Right ventricle myocardium inferior (tissue), 1 donor: Measurements from ENCODE around the gene SH3GL1. TPM values are rescaled to one million over a fixed set of nuclear protein-coding genes. Genes with fewer than 3 reads are reported as not detected.
"Not testable (repeated sequence)": the region's sequence is repeated elsewhere in the genome, so short reads cannot be mapped to it uniquely, and the experiment has no call there.

Experiments
- ATAC-seq: fragments of 200-7000 bp; cut with Tn5 transposase; one replicate; pipeline ENCODE4 v1.9.1; 2020; ENCODE audit warnings: mild to moderate bottlenecking, moderate library complexity
- DNase-seq: peaks from one replicate; pipeline ENCODE4 v3.0.0; 2021; ENCODE audit errors: missing footprints
- intact Hi-C: fragments of 100-400 bp; cut with DNase I; formaldehyde crosslinking; loops from one replicate; pipeline ENCODE4 v1.11.0; 2022
- total RNA-seq: library from RNA; stranded (reverse); fragmentation: NEBNext Ultra II Directional; extraction: Animal tissue kit (Norgen Biotek cat#: 25700); gene quantifications from one replicate; pipeline ENCODE4 v1.2.1, GENCODE V29; 2021
- donor health status: DM: no; HTN: yes; CAD: no; lungs with severe emphysema.

Gene SH3GL1
- total RNA-seq, 1 donor from 2014 or later = 22.0 TPM

DNA sequence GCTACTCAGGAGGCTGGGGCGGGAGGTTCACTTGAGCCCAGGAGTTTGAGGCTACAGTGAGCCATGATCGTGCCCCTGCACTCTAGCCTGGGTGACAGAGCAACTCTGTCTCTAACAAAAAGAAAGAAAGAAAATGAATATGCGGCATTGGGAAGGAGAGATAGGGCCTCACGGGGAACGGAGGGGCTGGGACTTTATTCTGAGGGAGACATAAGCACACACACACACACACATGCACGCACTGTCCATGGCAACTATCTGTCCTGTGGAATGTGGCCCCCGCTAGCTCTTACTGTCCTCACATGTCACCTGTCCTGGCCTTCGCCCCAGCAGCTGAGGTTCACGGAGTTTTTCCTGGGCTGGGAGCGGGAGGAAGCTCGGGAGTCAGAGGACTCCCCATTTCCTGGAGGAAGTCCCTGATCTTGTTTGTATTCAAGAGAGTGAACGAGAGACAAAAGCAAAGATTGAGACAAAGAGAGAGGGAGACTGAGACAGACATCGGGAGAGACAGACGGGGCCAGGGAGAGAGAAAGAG lies 62.4 kb downstream of the SH3GL1 start:
- DNase-seq = no peak
- intact Hi-C loops = no loop called here
- ATAC-seq = no peak

DNA sequence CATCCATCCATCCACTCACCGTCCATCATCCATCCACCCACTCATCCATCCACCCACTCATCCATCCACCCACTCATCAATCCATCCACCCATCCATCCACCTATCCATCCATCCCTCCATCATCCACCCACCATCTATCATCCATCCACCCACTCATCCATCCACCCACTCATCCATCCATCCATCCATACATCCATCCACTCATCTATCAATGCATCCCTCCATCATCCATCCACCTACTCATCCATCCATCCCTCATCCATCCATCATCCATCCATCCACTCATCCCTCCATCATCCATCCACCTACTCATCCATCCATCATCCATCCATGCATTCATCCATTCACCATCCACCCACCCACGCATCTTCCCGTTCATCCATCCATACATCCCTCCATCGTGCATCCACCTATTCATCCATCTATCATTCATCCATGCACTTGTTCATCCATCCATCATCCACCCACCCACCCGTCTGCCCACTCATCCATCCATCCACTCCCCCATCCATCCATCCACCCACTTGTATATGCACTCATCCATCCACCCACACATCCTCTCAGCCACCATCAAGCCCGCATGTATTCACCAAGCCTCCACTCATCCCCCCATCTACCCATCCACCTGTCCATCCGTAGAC lies 65.3 kb downstream of the SH3GL1 start:
- DNase-seq (no peak), ATAC-seq (no peak)
- intact Hi-C loops = no loop called here

DNA sequence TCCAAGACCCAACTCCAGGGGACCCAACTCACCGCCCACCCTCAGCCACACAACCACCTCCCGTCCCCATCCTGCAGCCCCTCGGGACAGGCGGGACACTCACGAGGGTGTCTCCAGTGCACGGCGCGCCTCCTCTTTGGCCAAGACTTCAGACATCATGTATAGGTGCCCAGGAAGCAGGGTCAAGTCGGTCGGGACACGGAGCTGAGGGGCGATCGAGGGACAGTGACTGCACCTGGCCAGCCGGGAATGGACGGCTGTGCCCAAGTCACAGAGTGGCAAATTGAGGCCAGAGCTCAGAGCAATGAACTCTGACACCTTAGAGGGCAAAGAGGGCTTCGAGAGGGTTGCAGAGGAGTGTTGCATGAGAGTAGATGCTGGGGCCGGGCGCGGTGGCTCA lies 70.5 kb downstream of the SH3GL1 start:
- intact Hi-C loops = no loop called here
- DNase-seq = no peak
- no peak for ATAC-seq

DNA sequence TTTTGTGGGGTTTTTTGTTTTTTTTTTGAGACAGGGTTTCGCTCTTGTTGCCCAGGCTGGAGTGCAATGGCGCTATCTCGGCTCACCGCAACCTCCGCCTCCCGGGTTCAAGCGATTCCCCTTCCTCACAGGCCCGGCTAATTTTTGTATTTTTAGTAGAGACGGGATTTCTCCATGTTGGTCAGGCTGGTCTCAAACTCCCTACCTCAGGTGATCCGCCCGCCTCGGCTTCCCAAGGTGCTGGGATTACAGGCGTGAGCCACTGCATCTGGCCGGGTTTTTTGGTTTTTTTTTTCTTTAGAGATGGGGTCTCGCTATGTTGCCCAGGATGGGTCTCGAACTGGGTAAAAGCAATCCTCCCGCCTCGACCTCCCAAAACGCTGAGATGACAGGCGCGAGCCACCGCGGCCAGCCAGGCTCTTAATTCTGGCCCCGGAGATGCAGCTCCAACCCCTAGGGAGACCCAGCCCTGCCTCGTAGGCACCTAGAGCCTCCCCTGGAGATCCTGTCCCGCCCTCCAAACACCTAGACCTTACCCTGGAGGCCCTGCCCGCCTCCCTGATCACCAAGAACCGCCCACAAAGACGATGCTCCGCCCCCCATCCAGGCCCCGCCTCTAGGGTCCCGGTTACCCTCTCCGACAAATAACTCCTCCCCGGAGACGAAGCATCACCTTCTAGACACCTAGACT lies 71.2 kb downstream of the SH3GL1 start:
- not testable (repeated sequence) for DNase-seq, ATAC-seq
- intact Hi-C loops = loop anchor here (1.0 kb wide), 2 partner anchors 14 to 73 kb away; partner anchors contain the start of genes CHAF1A and MPND

DNA sequence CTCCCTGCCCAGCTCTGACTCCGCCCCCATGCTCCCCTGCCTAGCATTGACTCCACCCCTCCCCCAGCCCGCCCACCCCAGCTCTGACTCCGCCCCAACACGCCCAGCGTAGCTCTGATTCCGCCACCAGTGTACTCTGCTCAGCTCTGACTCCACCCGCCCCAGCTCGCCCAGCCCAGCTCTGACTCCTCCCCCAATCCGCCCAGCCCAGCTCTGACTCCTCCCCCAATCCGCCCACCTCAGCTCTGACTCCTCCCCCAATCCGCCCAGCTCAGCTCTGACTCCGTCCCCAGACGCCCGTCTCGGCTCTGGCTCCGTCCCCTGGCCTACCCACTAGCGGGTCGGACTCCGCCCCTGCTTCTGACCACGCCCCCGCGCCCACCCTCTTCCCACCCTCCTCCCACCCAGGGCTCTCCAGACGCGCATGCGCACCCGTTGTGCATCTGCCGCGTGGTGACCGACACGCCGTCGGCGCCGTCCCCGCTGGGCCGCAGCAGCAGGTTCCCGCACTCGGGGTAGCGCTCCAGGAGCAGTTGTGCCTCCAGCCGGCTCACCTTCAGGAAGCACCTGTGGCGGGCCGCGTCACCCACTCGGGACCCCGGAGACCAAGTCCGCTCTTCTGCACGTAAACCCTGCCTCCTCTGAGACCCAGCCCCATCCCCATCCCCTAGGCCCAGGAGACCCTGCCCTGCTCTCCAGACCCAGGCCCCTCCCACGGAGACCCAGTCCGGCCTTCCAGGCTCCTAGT lies 71.9 kb downstream of the SH3GL1 start:
- ATAC-seq = peak; percentile 94

DNA sequence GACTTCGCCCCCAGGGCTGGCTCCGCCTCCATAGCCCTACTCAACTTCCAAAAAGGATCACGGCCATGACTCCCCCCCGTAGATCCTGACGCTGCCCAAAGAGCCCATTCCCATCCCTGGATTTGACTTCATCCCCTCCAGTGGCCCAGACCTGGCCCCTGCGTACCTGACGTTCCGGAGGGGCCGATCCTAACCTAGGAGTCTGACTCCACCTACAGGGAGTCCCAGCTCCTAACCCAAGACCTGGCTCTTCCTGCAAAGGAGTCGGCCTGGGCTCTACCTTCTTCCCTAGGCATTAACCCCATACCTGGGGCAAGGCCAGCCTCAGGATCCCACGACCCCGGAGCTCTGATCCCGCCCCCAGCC lies 72.5 kb downstream of the SH3GL1 start:
- ATAC-seq (no peak), DNase-seq (no peak)
- intact Hi-C loops = loop anchor here (1.0 kb wide), 2 partner anchors 15 to 74 kb away; partner anchors contain the start of genes CHAF1A and MPND

More for the DNA sequence above, 71.9 kb downstream of the SH3GL1 start:
- peak; percentile 96 for DNase-seq
- intact Hi-C loops = loop anchor here (1.0 kb wide), 2 partner anchors 15 to 74 kb away; partner anchors contain the start of genes CHAF1A and MPND

DNA sequence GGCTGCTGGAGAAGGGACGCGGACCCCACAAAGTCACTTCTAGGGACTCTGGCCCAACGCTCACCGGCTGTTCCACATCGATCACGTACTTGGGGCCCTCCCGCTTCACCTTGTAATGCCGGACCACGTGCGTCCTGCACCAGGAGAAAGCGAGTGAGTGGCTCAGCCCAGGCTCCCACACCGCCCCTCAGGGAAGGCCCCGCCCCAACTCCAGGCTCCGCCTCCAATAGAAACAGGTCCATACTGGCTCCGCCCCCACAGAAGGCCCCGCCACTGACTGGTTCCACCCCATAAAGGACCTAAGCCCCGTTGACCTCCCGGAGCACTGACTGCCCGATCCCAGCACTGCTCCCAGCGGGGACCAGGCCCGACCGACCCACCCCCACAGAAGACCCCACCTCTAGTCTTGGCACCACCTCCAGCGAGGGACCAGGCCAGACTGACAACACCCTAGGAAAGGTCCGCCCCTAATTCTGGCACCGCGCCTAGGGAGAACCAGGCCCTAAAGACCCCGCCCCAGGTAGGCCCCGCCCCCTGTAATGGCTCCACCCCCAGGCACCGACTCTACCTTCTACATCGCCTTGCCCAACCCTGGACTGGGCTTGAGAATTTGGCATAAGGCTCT lies 73.0 kb downstream of the SH3GL1 start:
- intact Hi-C loops = no loop called here
- peak; percentile 88 for DNase-seq
- ATAC-seq = peak; percentile 40

DNA sequence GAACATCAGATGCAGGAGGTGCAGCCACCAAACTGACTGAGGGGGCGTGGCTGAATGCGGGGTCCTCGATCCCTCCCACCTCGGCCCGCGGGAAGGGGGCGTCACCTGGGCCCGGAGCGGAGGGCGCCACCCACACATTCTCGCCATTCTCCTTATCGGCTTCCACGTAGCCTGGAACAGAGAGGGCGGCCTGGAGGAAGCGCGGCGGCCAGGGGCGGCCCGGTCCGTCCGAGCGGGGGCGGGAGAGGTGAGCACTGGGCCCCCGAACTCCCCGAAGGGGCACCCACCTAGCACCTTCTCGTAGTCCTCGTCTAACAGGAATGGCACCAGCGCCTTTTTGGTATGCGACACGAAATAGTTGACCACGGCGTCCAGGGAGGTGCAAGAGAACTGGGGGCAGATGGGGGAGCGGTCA lies 73.5 kb downstream of the SH3GL1 start:
- no peak for ATAC-seq
- intact Hi-C loops = no loop called here
- DNase-seq = no peak

DNA sequence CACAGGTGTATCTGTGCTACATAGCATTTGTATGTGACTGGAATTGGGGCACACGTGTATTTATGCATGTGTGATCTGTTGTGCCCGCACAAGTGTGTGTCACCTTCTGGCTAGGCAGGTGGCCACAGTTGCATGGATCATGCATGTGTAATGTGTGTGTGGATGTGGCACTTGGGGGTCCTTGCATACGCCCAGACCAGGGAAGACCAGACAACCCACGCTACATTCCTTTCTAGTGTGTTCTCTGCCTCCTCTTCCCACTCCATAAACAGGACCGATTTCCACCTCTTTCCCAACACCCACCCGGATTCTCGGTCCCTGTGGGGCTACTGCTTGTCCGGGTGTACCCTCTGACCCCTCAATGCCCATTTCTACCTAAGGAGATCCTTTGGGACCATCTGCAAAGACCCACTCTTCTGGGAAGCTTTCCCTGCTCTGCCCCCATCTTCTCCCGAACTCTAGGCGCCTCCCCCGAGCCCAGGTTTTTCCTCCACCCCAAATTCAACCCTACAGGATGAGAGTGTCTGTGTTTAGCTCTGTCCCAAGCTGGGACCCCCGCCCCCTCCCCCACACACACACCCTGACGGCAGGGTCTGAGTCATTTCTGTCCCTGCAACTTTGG lies 74.0 kb downstream of the SH3GL1 start:
- ATAC-seq = no peak
- no peak for DNase-seq
- intact Hi-C loops = no loop called here

DNA sequence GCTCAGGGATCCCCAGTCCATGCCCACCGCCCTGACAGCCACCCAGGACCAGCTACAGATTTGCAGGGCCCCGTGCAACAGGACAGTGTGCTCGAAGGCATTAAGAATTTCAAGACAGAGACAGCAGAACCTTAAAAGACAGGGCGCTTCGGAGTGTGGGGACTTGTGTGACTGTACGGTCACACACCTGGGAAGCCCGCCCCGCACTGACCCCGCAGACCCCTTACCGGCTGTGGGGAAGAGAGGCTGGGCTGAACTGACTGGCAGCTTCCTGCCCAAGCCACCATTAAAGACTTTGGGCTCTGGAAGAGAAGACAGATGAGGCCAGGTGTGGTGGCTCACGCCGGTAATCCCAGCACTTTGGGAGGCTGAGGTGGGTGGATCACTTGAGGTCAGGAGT lies 76.1 kb downstream of the SH3GL1 start:
- no peak for ATAC-seq
- no peak for DNase-seq
- intact Hi-C loops = no loop called here

DNA sequence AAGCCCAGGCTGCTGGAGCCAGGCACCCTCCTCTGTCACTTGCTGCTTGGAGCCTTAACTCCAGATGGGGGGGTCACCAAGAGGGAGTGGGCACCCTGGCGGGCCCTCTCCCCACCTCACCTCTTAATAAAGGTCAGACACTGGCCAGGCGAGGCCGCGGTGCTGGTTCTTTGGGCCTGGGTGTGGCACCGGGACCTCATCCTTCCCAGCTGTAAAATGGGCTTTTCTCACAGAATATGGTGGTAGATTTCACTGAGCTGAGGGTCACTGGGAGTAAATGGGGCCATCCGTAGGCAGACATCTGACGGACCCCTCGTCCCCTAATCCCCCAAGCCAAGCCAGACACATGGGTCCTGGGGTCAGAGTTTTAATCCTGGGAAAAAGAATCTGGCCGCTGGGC lies 76.7 kb downstream of the SH3GL1 start:
- intact Hi-C loops = no loop called here
- DNase-seq = no peak
- ATAC-seq = no peak

DNA sequence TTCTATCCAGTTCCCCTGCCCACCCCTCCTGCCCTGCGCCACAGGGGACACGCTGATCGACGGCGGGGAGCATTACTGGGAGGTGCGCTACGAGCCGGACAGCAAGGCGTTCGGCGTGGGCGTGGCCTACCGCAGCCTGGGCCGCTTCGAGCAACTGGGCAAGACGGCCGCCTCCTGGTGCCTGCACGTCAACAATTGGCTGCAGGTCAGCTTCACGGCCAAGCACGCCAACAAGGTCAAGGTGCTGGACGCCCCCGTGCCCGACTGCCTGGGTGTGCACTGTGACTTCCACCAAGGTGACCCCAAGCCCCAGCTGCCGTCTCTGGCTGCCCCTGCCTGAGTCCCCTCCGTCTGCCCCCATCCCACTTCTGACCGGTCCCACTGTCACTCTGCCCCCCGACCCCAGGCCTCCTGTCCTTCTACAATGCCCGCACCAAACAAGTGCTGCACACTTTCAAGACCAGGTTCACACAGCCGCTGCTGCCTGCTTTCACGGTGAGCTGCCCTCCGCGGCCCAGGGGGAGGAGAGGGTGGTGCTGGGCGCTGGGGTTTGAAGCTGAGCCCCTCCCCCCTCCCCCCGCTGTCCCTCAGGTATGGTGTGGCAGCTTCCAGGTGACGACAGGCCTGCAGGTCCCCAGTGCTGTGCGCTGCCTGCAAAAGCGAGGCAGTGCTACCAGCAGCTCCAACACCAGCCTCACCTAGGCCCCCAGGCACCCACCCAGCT lies 77.2 kb downstream of the SH3GL1 start:
- ATAC-seq (no peak), DNase-seq (no peak)
- intact Hi-C loops = no loop called here

DNA sequence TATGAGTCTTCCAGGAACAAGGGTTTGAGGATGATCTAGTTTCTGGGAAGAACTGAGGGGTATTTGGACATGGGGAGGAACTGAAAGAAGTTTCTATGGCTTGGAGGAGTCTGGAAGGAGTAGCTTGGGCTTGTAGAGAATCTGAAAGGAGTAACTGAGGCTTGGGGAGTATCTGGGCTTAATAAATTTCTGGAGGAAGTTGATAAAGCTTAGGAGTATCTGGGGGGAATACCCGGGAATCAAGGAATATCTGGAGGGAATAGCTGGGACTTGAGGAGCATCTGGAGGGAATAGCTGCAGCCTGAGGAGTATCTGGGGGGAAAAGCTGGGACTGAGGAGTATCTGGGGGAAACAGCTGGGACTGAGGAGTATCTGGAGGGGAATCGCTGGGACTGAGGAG lies 79.9 kb downstream of the SH3GL1 start:
- ATAC-seq (no peak), DNase-seq (no peak)
- intact Hi-C loops = no loop called here

DNA sequence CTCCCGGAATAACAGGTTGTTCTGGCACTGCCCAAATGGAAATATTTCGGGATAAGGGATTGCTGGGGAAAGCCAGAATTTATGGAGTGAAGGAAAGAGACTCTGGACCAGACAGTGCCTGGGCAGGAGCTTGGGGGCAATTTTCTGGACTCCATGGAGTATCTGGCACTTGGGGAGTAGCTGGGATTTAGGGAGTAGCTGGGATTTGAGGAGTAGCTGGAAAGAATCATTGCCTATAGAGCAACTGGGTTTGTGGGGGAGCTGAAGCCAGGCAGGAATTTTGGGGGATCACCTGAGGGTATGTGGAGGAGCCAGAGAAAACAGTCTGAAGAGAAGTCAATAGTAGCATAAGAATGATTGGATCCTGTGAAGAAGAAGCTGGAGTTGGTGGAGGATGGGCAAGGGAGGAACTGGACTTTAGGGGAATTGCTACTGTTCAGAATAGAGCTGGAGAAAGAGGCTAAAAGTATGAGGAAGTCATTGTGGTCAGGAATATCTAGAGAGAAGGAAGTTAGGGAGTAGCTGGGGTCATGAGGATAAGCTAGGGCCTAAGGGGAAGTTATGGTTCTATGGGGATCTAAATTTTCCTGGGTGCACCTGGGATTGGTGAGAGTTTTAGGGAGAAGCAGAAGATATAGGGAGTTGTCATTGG lies 81.2 kb downstream of the SH3GL1 start:
- intact Hi-C loops = no loop called here

DNA sequence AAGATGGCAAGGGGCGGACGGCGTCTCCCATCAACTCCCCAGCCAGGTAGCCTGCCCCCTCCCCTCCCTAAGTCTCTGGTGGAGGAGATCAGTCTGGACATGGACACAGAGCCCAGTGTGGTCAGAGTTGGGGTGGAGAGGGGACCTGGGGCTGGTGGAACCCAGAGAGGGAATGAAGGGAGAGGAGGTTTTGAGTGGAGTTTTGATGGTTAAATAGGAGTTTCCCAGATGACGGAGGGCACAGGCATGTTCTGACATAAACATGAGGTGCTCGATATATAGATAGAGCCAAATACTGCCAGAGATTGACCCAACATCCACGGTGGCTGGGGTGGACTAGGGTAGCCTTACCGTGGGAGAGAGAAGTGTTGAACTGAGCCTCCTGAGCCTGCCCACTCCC lies 81.9 kb downstream of the SH3GL1 start:
- no peak for DNase-seq
- intact Hi-C loops = no loop called here
- ATAC-seq = no peak

More for the DNA sequence above, 81.2 kb downstream of the SH3GL1 start:
- no peak for DNase-seq
- no peak for ATAC-seq

DNA sequence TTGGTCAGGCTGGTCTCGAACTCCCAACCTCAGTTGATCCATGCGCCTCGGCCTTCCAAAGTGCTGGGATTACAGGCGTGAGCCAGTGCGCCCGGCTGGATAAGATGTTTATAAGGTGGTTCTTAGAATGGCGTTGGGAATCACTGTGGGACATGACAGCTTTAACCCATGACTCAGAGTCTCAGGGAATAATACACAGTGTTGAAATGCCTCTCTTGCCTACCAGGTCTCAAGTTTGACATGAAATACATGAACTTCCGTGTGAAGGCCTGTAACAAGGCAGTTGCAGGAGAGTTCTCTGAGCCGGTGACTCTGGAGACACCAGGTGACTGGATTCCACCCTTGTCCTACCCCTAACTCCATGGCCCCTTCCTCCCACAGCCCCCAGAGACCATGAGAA lies 83.4 kb downstream of the SH3GL1 start:
- ATAC-seq (no peak), DNase-seq (no peak)
- intact Hi-C loops = no loop called here

DNA sequence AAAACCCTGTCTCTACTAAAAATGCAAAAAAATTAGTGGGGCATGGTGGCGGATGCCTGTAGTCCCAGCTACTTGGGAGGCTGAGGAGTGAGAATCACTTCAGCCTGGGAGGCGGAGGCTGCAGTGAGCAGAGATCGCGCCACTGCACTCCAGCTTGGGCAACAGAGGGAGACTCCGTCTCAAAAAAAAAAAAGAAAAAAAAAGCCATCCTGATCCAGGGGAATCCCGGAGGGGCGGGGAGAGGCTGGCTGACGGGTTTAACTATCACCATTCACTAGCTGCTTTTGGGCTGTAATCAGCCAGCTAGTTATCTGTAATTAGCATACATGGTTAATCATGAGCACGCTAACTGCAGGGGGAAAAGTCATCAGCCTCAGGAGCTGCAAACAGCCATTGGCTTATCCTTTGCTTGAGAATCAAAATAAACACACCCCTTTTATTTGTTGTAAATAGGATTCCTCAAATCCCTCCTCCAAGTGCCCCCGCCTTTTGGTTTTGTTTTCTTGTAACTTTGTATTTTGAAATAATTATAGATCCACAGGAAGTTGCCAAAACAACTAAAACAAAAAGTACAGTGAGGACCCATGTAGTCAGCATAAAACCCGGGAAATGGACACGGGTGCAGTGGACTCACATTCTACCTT lies 86.4 kb downstream of the SH3GL1 start:
- DNase-seq (no peak), ATAC-seq (no peak)
- intact Hi-C loops = no loop called here
